ENCODE measurements around the gene NFIA. TPM values are rescaled to one million over a fixed set of nuclear protein-coding genes. Genes with fewer than 3 reads are reported as not detected.

The NFIA gene
- total RNA-seq, 1 donor from 2014 or later: 1.2 TPM

DNA sequence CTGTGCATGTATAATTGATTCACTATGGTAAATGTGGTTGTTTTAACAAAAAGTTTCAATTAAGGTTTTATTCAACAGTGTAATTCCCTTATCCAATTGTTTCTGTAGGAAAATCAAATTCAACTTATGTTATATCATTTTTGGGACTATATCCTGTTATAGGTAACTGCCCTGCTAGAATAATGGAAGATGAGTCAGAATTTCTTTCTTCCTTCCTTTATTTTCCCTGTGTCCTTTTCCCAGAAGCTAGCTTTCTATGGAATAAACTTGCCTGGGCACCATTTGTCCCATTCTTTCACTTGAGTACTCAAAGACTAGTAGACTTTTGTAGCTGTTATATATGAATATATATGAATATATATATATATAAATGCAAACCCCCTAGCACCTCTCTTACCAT, 341.3 kb downstream of the NFIA start:
- TF ChIP-seq, protein P1, sequence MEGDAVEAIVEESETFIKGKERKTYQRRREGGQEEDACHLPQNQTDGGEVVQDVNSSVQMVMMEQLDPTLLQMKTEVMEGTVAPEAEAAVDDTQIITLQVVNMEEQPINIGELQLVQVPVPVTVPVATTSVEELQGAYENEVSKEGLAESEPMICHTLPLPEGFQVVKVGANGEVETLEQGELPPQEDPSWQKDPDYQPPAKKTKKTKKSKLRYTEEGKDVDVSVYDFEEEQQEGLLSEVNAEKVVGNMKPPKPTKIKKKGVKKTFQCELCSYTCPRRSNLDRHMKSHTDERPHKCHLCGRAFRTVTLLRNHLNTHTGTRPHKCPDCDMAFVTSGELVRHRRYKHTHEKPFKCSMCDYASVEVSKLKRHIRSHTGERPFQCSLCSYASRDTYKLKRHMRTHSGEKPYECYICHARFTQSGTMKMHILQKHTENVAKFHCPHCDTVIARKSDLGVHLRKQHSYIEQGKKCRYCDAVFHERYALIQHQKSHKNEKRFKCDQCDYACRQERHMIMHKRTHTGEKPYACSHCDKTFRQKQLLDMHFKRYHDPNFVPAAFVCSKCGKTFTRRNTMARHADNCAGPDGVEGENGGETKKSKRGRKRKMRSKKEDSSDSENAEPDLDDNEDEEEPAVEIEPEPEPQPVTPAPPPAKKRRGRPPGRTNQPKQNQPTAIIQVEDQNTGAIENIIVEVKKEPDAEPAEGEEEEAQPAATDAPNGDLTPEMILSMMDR (IDR thresholded peaks at IDR 0.05; ENCODE audit: unreplicated experiment): no peak
- Mint-ChIP-seq H3K4me3 (ENCODE audit: low read depth) (no peak overlapping the region), H3K36me3 (ENCODE audit: insufficient read depth) (no peaks in the 10 kb centered on the region), H3K27me3 (no peaks in the 10 kb centered on the region), H3K27ac (no peak overlapping the region), H3K4me1 (ENCODE audit: low read depth) (peaks cover 46% of the 10 kb centered on the region), H3K9me3 (ENCODE audit: low read depth) (no peaks in the 10 kb centered on the region)
- DNase-seq (ENCODE audit: low spot score, unreplicated experiment): no peak

DNA sequence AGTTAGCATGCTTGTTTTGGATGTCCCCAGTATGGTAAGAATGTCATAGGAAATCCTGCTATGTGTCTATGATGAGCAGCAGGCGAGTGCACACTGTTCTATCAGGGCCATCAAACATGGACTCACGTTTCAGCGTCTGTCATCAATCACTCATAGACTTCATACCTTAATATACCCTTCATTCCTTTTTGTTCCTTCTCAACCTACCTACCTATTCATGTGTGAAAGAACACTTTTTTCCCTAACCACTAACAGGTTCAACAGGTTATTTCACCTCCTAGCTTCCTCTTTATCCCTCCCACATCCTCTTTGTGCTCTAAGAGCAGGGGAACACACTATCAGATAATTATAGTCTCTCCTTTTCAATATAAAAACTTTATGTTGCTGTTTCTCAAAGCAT, 342.0 kb downstream of the NFIA start:
- no peak for DNase-seq (ENCODE audit: low spot score, unreplicated experiment)
- Mint-ChIP-seq H3K9me3 (ENCODE audit: low read depth) (no peaks in the 10 kb centered on the region), H3K36me3 (ENCODE audit: insufficient read depth) (no peaks in the 10 kb centered on the region), H3K4me1 (ENCODE audit: low read depth) (peaks cover 40% of the 10 kb centered on the region), H3K27ac (no peak overlapping the region), H3K4me3 (ENCODE audit: low read depth) (no peak overlapping the region), H3K27me3 (no peaks in the 10 kb centered on the region)
- TF ChIP-seq, protein P1 (IDR thresholded peaks at IDR 0.05; ENCODE audit: unreplicated experiment): no peak

DNA sequence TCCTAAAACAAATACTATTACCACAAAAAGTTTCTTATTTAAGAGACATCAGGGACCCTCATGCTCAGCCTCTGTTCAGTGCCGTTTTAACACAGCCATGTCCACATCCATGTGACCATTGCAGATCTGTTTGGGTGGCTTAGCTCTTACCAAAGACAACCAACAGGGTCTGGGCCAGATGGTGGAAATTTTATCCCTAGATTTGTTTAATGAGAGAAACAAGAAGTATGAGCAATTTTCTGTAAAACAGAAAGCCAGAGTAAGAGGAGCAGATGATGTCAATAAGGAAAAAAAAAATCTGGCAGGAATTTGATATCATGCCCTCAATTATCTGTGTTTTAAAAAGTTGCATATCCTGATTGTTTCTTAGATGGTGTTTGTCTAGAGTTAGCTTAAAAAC, 342.7 kb downstream of the NFIA start:
- Mint-ChIP-seq H3K4me3 (ENCODE audit: low read depth) (no peak overlapping the region), H3K36me3 (ENCODE audit: insufficient read depth) (no peaks in the 10 kb centered on the region)

DNA sequence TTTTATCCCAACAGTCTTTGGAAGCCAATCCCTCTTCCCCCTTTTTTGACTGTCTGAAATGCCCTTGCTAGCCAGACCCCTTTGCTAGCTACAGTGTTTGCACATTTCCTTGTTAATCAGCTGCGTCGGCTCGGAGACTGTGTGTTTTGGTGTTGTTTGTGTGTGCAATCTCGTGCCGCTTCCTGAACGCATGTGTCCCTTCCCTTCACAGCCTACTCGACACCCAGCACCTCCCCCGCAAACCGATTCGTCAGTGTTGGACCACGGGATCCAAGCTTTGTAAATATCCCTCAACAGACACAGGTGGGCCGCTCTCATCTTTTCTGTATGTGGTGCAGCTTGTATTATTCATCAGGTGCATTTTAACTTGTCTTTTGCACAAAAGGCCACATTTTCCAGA, 343.9 kb downstream of the NFIA start:
- peaks cover 31% of the 10 kb centered on the region for H3K4me1 Mint-ChIP-seq (ENCODE audit: low read depth)
- no peaks in the 10 kb centered on the region for H3K9me3 Mint-ChIP-seq (ENCODE audit: low read depth)
- TF ChIP-seq, protein P1 (IDR thresholded peaks at IDR 0.05; ENCODE audit: unreplicated experiment): no peak
- H3K4me3 Mint-ChIP-seq (ENCODE audit: low read depth): no peak overlapping the region
- H3K27me3 Mint-ChIP-seq: no peaks in the 10 kb centered on the region
- peak overlapping the region; percentile 14 for H3K27ac Mint-ChIP-seq
- DNase-seq (ENCODE audit: low spot score, unreplicated experiment): no peak
- H3K36me3 Mint-ChIP-seq (ENCODE audit: insufficient read depth): no peaks in the 10 kb centered on the region

More for the DNA sequence above, 342.7 kb downstream of the NFIA start:
- Mint-ChIP-seq H3K27ac (no peak overlapping the region), H3K27me3 (no peaks in the 10 kb centered on the region), H3K4me1 (ENCODE audit: low read depth) (peaks cover 34% of the 10 kb centered on the region), H3K9me3 (ENCODE audit: low read depth) (no peaks in the 10 kb centered on the region)
- no peak for DNase-seq (ENCODE audit: low spot score, unreplicated experiment)
- TF ChIP-seq, protein P1 (IDR thresholded peaks at IDR 0.05; ENCODE audit: unreplicated experiment): no peak

DNA sequence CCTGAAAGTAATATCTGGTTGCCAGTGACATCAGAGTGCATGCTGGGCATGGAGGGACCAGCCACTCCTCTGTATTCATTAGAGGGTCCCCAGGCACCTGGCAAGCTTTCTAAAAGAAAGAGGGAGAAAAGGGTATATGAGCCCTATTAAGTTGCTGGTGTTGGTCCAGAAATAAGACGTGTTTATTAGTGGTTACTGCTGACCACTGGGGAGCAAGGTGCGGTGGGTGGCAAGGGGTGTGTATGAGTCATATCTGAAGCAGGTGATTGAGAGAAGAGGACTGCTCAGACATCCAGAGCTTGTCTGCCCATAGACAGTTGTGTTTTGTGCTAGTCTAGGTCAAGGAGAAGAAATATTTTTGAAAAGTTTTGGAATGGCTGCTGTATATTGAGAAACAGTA, 344.5 kb downstream of the NFIA start:
- DNase-seq (ENCODE audit: low spot score, unreplicated experiment): no peak
- Mint-ChIP-seq H3K4me3 (ENCODE audit: low read depth) (no peak overlapping the region), H3K36me3 (ENCODE audit: insufficient read depth) (no peaks in the 10 kb centered on the region), H3K27ac (peak overlapping the region; percentile 8), H3K9me3 (ENCODE audit: low read depth) (no peaks in the 10 kb centered on the region), H3K27me3 (no peaks in the 10 kb centered on the region), H3K4me1 (ENCODE audit: low read depth) (peaks cover 35% of the 10 kb centered on the region)
- TF ChIP-seq, protein P1 (IDR thresholded peaks at IDR 0.05; ENCODE audit: unreplicated experiment): no peak

Data from progenitor cell of endocrine pancreas (in vitro differentiated cells).